K562 (cell line): Measurements from ENCODE around the gene NRXN2. TPM values are rescaled to one million over a fixed set of nuclear protein-coding genes. Genes with fewer than 3 reads are reported as not detected.

Source experiments
- CEBPB ChIP-seq: fragments of 450-650 bp; IDR thresholded peaks from 2 replicates; pipeline ENCODE4 v1.6.1; 2016; ENCODE audit warnings: missing genetic modification characterization, missing compliant biosample characterization
- CREBBP ChIP-seq: IDR thresholded peaks from one replicate; pipeline ENCODE4 v1.6.1; 2012; ENCODE audit warnings: low read depth, mild to moderate bottlenecking, control low read depth, inconsistent platforms, low read length
- CREM ChIP-seq: IDR thresholded peaks from 2 replicates; pipeline ENCODE4 v1.6.1; 2014; ENCODE audit warnings: antibody characterized with exemption, low read depth
- FOSL1 ChIP-seq: fragments of 200-800 bp; sonication (Bioruptor generic); conservative IDR thresholded peaks from 2 replicates; pipeline ENCODE4 v1.6.1; 2016; ENCODE audit warnings: missing genetic modification characterization, missing compliant biosample characterization
- HMGXB4 ChIP-seq: sonication (generic); formaldehyde crosslinking; IDR thresholded peaks from 2 replicates; pipeline ENCODE4 v1.8.1; 2023; ENCODE audit warnings: mild to moderate bottlenecking, missing genetic modification reagents
- JUND ChIP-seq, 2 experiments: IDR thresholded peaks; 2 replicates in 1 of 2; 3 replicates in 1 of 2; pipeline ENCODE4 v1.6.1; 2011; ENCODE audit warnings: borderline replicate concordance in 2 of 2, low read depth in 2 of 2, low read length in 2 of 2, improper control_type of control experiment in 1 of 2, missing biosample characterization in 1 of 2, missing genetic modification characterization in 1 of 2, missing genetic modification reagents in 1 of 2
- KDM5B ChIP-seq: fragments of 200-600 bp; sonication (generic); IDR thresholded peaks from 2 replicates; pipeline ENCODE4 v1.6.1; 2012; ENCODE audit warnings: low read depth, mild to moderate bottlenecking, moderate library complexity, low read length, control low read depth, inconsistent platforms; ENCODE audit not compliant: insufficient replicate concordance
- MTA3 ChIP-seq: fragments of 450-650 bp; formaldehyde crosslinking; IDR thresholded peaks from 2 replicates; pipeline ENCODE4 v1.6.1; 2017; ENCODE audit warnings: mild to moderate bottlenecking, borderline replicate concordance
- NR2C1 ChIP-seq, 2 experiments: fragments of 450-650 bp; IDR thresholded peaks; 2 replicates each; pipeline ENCODE4 v1.6.1; 2017; ENCODE audit warnings: mild to moderate bottlenecking in 2 of 2, antibody characterized with exemption in 1 of 2, inconsistent platforms in 1 of 2, missing compliant biosample characterization in 1 of 2, missing genetic modification characterization in 1 of 2
- RBM22 ChIP-seq: fragments of 200-400 bp; formaldehyde crosslinking; IDR thresholded peaks from 2 replicates; pipeline ENCODE4 v1.6.1; 2018; ENCODE audit warnings: low read length, low read depth; ENCODE audit not compliant: poor library complexity, severe bottlenecking
- RBM39 ChIP-seq: fragments of 200-400 bp; formaldehyde crosslinking; optimal IDR thresholded peaks from 2 replicates; pipeline ENCODE3; 2018; ENCODE audit warnings: low read depth, low read length
- SIN3A ChIP-seq, 2 experiments: fragments of 150-350 bp in 1 of 2; IDR thresholded peaks; 2 replicates each; pipeline ENCODE4 v1.6.1; 2011 to 2016; ENCODE audit warnings: borderline replicate concordance in 2 of 2, low read depth in 2 of 2, low read length in 2 of 2, mild to moderate bottlenecking in 2 of 2, moderate library complexity in 2 of 2; ENCODE audit not compliant: control insufficient read depth in 1 of 2
- SLC30A9 ChIP-seq: fragments of 250-450 bp; sonication (Bioruptor Pico); IDR thresholded peaks from 2 replicates; pipeline ENCODE4 v1.8.0; 2022; ENCODE audit warnings: mild to moderate bottlenecking, moderate library complexity
- SMARCA5 ChIP-seq: fragments of 450-650 bp; IDR thresholded peaks from 2 replicates; pipeline ENCODE4 v1.6.1; 2016
- STAT6 ChIP-seq: sonication (generic); formaldehyde crosslinking; IDR thresholded peaks from 2 replicates; pipeline ENCODE4 v1.8.1; 2023; ENCODE audit warnings: mild to moderate bottlenecking, missing genetic modification reagents
- TEAD4 ChIP-seq, 2 experiments: sonication (generic) in 1 of 2; formaldehyde crosslinking in 1 of 2; IDR thresholded peaks; 2 replicates each; pipeline versions ENCODE4 v1.6.1 to v1.8.0; 2012 to 2022; ENCODE audit warnings: borderline replicate concordance in 1 of 2, inconsistent platforms in 1 of 2, low read length in 1 of 2, mild to moderate bottlenecking in 1 of 2, missing genetic modification reagents in 1 of 2
- USF1 ChIP-seq: sonication (generic); formaldehyde crosslinking; IDR thresholded peaks from 2 replicates; pipeline ENCODE4 v1.9.0; 2022; ENCODE audit warnings: mild to moderate bottlenecking, missing genetic modification reagents
- YBX1 ChIP-seq: fragments of 450-650 bp; IDR thresholded peaks from 2 replicates; pipeline ENCODE4 v1.7.1; 2016; ENCODE audit warnings: mild to moderate bottlenecking
- ZFX ChIP-seq: sonication (generic); formaldehyde crosslinking; IDR thresholded peaks from 2 replicates; pipeline ENCODE4 v1.8.0; 2022; ENCODE audit warnings: mild to moderate bottlenecking, missing genetic modification reagents, moderate library complexity
- ZNF316 ChIP-seq: fragments of 450-650 bp; IDR thresholded peaks from 2 replicates; pipeline ENCODE4 v1.6.1; 2016
- polyA plus RNA-seq, 8 experiments: library from polyadenylated mRNA; depleted of rRNA in 4 of 8; stranded (reverse) in 5 of 8; unstranded in 3 of 8; fragments of >200 nt; fragmentation: Nextera tagmentation in 2 of 8; fragmentation: Illumina TruSeq in 1 of 8; extraction: Ambion mirVana in 2 of 8; extraction: Trizol in 1 of 8; gene quantifications; 2 replicates each; pipeline versions ENCODE4 v1.2.1 to v1.2.3, GENCODE V29; 2011 to 2014; ENCODE audit warnings: inconsistent platforms in 1 of 8, missing spikeins in 1 of 8
- total RNA-seq, 7 experiments: library from RNA; depleted of rRNA in 6 of 7; stranded (reverse); fragments of >200 nt in 6 of 7; fragmentation: Illumina TruSeq in 2 of 7; extraction: Trizol in 2 of 7; gene quantifications; 2 replicates each; pipeline versions ENCODE4 v1.2.1 to v1.2.3, GENCODE V29; 2011 to 2021; ENCODE audit warnings: low replicate concordance in 1 of 7

NRXN2 gene
- total and polyA plus RNA-seq, 9 of the 15 experiments (the other 6 are each of a cell fraction or from before 2014, with no cell fraction given), result 0.07 to 0.47 (median 0.15) TPM; not detected in 4

GRCh38 chr11:64659417-64660144, 63.4 kb downstream of the NRXN2 start (continued):
- TF ChIP-seq SLC30A9 (CRISPR knock-in tag) (no peak), MTA3 (peak; percentile 79; the same call in 1 of the 2 replicates), RBM22 (no peak), ZNF316 (peak; percentile 95), SIN3A (IDR thresholded peaks at IDR 0.05; ENCODE audit: borderline replicate concordance in 2 of 2, control insufficient read depth in 1 of 2, low read depth in 2 of 2, low read length in 2 of 2) (no peak), KDM5B (peak; percentile 76), SMARCA5 (no peak), ZFX (CRISPR knock-in tag) (peak; percentile 59), TEAD4 (IDR thresholded peaks at IDR 0.05; ENCODE audit: low read length) (peak; percentile 71), TEAD4 (CRISPR knock-in tag; IDR thresholded peaks at IDR 0.05; ENCODE audit: borderline replicate concordance) (no peak), JUND (IDR thresholded peaks at IDR 0.05; ENCODE audit: borderline replicate concordance, low read depth, low read length) (peak; percentile 97), JUND (tag; IDR thresholded peaks at IDR 0.05; ENCODE audit: borderline replicate concordance, low read depth, low read length) (peak; percentile 96; the same call in 2 of the 3 replicates), YBX1 (no peak), USF1 (no peak), FOSL1 (tag) (peak; percentile 98), CREBBP (no peak), NR2C1 (IDR thresholded peaks at IDR 0.05) (no peak), NR2C1 (tag; IDR thresholded peaks at IDR 0.05) (peak; percentile 32; the same call in 1 of the 2 replicates), STAT6 (CRISPR knock-in tag) (peak; percentile 65; the same call in 1 of the 2 replicates), CREM (peak; percentile 70; the same call in 1 of the 2 replicates), CEBPB (0 out of 2 replicates have a peak, but pooled peaks have one; percentile 27), RBM39 (no peak), HMGXB4 (no peak)
